Endothelial cell of umbilical vein (primary cell): ENCODE results near the gene MTNR1B. TPM values are rescaled to one million over a fixed set of nuclear protein-coding genes. Genes with fewer than 3 reads are reported as not detected.

Experiments used
- BruUV-seq: library from RNA; stranded (reverse); fragments of 400-500 nt; replicated peaks from 2 replicates; lab custom pipeline; 2021; lab: Mats Ljungman, UMichigan
- CTCF ChIA-PET: fragments of 300-600, 350-600 bp; sonication (Branson Sonifier 250); formaldehyde crosslinking; loops from one replicate; lab custom pipeline; 2021; ENCODE audit warnings: antibody characterized with exemption, inconsistent platforms; lab: Charles Lee
- POLR2A ChIA-PET: fragments of 300-600, 350-600 bp; sonication (Branson Sonifier 250); formaldehyde crosslinking; loops from one replicate; lab custom pipeline; 2021; ENCODE audit warnings: antibody characterized with exemption, inconsistent platforms; lab: Charles Lee
- DNase-seq: peaks from one replicate; pipeline ENCODE4 v3.0.0-alpha.2; 2011; ENCODE audit warnings: low read depth, low spot score
- FAIRE-seq: peaks from 2 replicates; lab custom pipeline; 2011; peaks lifted over from hg19 to GRCh38; lab: Jason Lieb, UNC
- H2AFZ ChIP-seq: 2 replicates; pipeline ENCODE4 v1.6.0; 2012; ENCODE audit warnings: low read depth, low read length, control low read depth, inconsistent platforms
- H3K27ac ChIP-seq: 2 replicates; pipeline ENCODE4 v1.5.1; 2011; ENCODE audit warnings: low read depth, mild to moderate bottlenecking, control low read depth, low read length, moderate library complexity; ENCODE audit not compliant: insufficient read depth
- H3K27me3 ChIP-seq, 2 experiments: 2 replicates each; pipeline versions ENCODE4 v1.6.0 to v1.6.1; 2011; ENCODE audit warnings: low read length in 2 of 2, mixed read lengths in 1 of 2; ENCODE audit not compliant: control insufficient read depth in 2 of 2, insufficient read depth in 2 of 2
- H3K36me3 ChIP-seq, 2 experiments: 2 replicates in 1 of 2; 3 replicates in 1 of 2; pipeline ENCODE4 v1.5.1; 2011; ENCODE audit warnings: low read length in 2 of 2, mild to moderate bottlenecking in 1 of 2, moderate library complexity in 1 of 2; ENCODE audit not compliant: control insufficient read depth in 2 of 2, insufficient read depth in 2 of 2; ENCODE audit errors: extremely low read depth in 1 of 2
- H3K4me1 ChIP-seq: 3 replicates; pipeline ENCODE4 v1.5.1; 2011; ENCODE audit warnings: mild to moderate bottlenecking, low read length; ENCODE audit not compliant: control insufficient read depth, insufficient read depth; ENCODE audit errors: extremely low read depth
- H3K4me2 ChIP-seq: 2 replicates; pipeline ENCODE4 v1.6.1; 2011; ENCODE audit warnings: low read length, control low read depth, mixed read lengths; ENCODE audit not compliant: insufficient read depth
- H3K4me3 ChIP-seq, 3 experiments: fragments of 200-600 bp in 1 of 3; sonication (generic), shearing (Covaris generic) in 1 of 3; replicated peaks in 1 of 3; 2 replicates each; pipeline ENCODE4 v1.5.1; 2011 to 2016; ENCODE audit warnings: control low read depth in 3 of 3, low read length in 3 of 3, mild to moderate bottlenecking in 2 of 3, inconsistent platforms in 1 of 3, low read depth in 1 of 3, moderate library complexity in 1 of 3; ENCODE audit not compliant: insufficient read depth in 1 of 3
- H3K79me2 ChIP-seq: 2 replicates; pipeline ENCODE4 v1.6.0; 2012; ENCODE audit warnings: low read length, inconsistent platforms; ENCODE audit not compliant: control insufficient read depth, insufficient read depth
- H3K9ac ChIP-seq: replicated peaks from 2 replicates; pipeline ENCODE3; 2011; ENCODE audit warnings: low read length, control low read depth; ENCODE audit not compliant: insufficient read depth; ENCODE audit errors: extremely low read depth
- H3K9me1 ChIP-seq: replicated peaks from 3 replicates; pipeline ENCODE4 v1.6.0; 2011; ENCODE audit warnings: mild to moderate bottlenecking, low read length; ENCODE audit not compliant: control insufficient read depth, insufficient read depth; ENCODE audit errors: extremely low read depth
- H3K9me3 ChIP-seq: replicated peaks from 2 replicates; pipeline ENCODE4 v1.5.1; 2012; ENCODE audit warnings: low read length, inconsistent platforms; ENCODE audit not compliant: control insufficient read depth, insufficient read depth
- H4K20me1 ChIP-seq: replicated peaks from 2 replicates; pipeline ENCODE3; 2011; ENCODE audit warnings: mild to moderate bottlenecking, low read length; ENCODE audit not compliant: control insufficient read depth, insufficient read depth; ENCODE audit errors: extremely low read depth
- CTCF ChIP-seq, 2 donors: IDR thresholded peaks; 1 replicate in 1 of 2; 2 replicates in 1 of 2; pipeline ENCODE4 v1.5.1; 2011; ENCODE audit warnings: low read length in 2 of 2, mild to moderate bottlenecking in 2 of 2, moderate library complexity in 2 of 2, control low read depth in 1 of 2, inconsistent platforms in 1 of 2, low read depth in 1 of 2; ENCODE audit not compliant: insufficient read depth in 1 of 2; ENCODE audit errors: extremely low read depth in 1 of 2
- EZH2 ChIP-seq: IDR thresholded peaks from 2 replicates; pipeline ENCODE4 v1.6.1; 2012; ENCODE audit warnings: borderline replicate concordance, low read depth, mild to moderate bottlenecking, moderate library complexity, low read length, inconsistent platforms; ENCODE audit not compliant: severe bottlenecking
- GATA2 ChIP-seq: IDR thresholded peaks from 2 replicates; pipeline ENCODE4 v1.7.0; 2011; ENCODE audit warnings: low read depth, mild to moderate bottlenecking, moderate library complexity, mixed read lengths, low read length; ENCODE audit not compliant: insufficient read length, insufficient read depth
- JUN ChIP-seq: IDR thresholded peaks from 2 replicates; pipeline ENCODE4 v1.6.1; 2011; ENCODE audit warnings: borderline replicate concordance, low read depth; ENCODE audit not compliant: insufficient read length, insufficient read depth
- MAX ChIP-seq: IDR thresholded peaks from 2 replicates; pipeline ENCODE4 v1.6.1; 2011; ENCODE audit not compliant: insufficient read depth, insufficient read length
- MYC ChIP-seq: IDR thresholded peaks from one replicate; pipeline ENCODE4 v1.6.1; 2011; ENCODE audit warnings: mild to moderate bottlenecking, low read depth, low read length
- POLR2A ChIP-seq: IDR thresholded peaks from 2 replicates; pipeline ENCODE4 v1.6.1; 2012; ENCODE audit warnings: low read depth, mild to moderate bottlenecking, control low read depth, low read length
- POLR2AphosphoS5 ChIP-seq: IDR thresholded peaks from 2 replicates; pipeline ENCODE4 v1.6.1; 2012; ENCODE audit warnings: low read depth, mild to moderate bottlenecking, control low read depth, low read length, moderate library complexity; ENCODE audit not compliant: insufficient read depth
- dilution Hi-C: fragments of 300-500 bp; cut with MboI; formaldehyde crosslinking; loops from one replicate; pipeline ENCODE4 v1.15.0; 2019; ENCODE audit warnings: low sequenced_read_pairs; ENCODE audit not compliant: extremely low pct_ligation_motif_present
- intact Hi-C: fragments of 100-400 bp; cut with micrococcal nuclease; formaldehyde crosslinking; loops from one replicate; pipeline ENCODE4 v1.10.0; 2022
- polyA plus RNA-seq, 4 experiments: library from polyadenylated mRNA; depleted of rRNA in 3 of 4; stranded (reverse) in 3 of 4; unstranded in 1 of 4; fragments of >200 nt; gene quantifications; 2 replicates each; pipeline versions ENCODE4 v1.2.1 to v1.2.3, GENCODE V29; 2011 to 2012; ENCODE audit warnings: missing spikeins in 1 of 4
- total RNA-seq: library from RNA; stranded (reverse); gene quantifications from 2 replicates; pipeline ENCODE4 v1.2.3, GENCODE V29; 2021

Gene MTNR1B
- total and polyA plus RNA-seq, 2 donors (not counting 3 experiments of a cell fraction or from before 2014, with no cell fraction given) = not detected

DNA sequence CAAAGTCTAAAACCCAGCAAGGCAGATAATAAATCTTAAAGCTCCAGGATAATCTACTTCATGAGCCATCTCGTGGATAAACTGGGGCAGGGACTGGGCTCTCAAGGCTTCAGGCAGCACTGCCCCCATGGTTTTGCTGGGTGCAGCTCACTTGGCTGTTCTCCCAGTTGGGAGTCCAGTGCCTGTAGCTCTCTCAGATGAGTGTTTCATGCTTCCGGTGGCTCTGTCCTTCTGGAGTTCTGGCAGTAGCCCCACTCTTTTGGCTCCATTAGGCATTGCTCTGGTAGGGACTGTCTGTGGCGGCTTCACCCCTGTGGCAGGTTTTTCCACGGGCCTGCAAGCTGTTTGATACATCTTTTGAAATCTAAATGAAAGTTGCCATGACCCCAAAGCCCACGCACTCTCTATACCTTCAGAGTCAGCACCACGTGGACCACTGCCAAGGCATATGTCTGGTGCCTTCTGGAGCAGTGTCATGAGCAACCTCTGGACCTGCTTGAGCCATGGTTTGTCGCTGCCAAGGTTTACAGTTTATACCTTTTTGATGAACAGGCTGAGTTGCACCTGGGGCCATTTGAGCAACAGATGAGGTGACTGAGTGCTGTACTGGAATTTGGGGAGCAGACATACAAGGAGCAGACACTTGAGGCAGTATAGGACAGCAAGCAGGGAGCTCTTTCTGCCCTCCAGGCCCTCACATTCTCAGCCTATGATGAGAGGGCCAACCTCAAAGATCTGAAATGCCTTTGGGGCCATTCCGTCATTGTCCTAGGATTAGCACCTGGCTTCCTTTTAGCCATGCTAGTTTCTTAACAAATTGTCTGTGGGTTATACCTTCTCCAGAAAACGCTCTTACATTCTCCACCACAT is 48.6 kb downstream of the MTNR1B start:
- H3K4me2 ChIP-seq = no peak overlapping the region
- no peaks in the 10 kb centered on the region for H3K36me3 ChIP-seq
- H3K27me3 ChIP-seq = no peaks in the 10 kb centered on the region
- no peaks in the 10 kb centered on the region for H4K20me1 ChIP-seq
- H3K4me3 ChIP-seq = no peak overlapping the region
- BruUV-seq = no TSS peak
- no peak overlapping the region for H3K9ac ChIP-seq
- no peaks in the 10 kb centered on the region for H3K4me1 ChIP-seq
- H3K27ac ChIP-seq = no peak overlapping the region
- dilution Hi-C loops = no loop called here
- no peaks in the 10 kb centered on the region for H3K9me3 ChIP-seq
- TF ChIP-seq MAX = no peak
- no peak for TF ChIP-seq POLR2AphosphoS5
- TF ChIP-seq POLR2A = no peak
- no peak for TF ChIP-seq GATA2
- no peak for TF ChIP-seq EZH2
- TF ChIP-seq CTCF (IDR thresholded peaks at IDR 0.05; ENCODE audit: extremely low read depth in 1 of 2, insufficient read depth in 1 of 2, low read depth in 1 of 2, low read length in 2 of 2) = no peak
- TF ChIP-seq MYC = no peak
- no peak for TF ChIP-seq JUN
- DNase-seq (no peak), FAIRE-seq (no peak)
- intact Hi-C loops = no loop called here
- no peaks in the 10 kb centered on the region for H3K79me2 ChIP-seq
- CTCF ChIA-PET = no interaction called here
- POLR2A ChIA-PET = no interaction called here
- H3K9me1 ChIP-seq = no peaks in the 10 kb centered on the region
- H2AFZ ChIP-seq = no peak overlapping the region
